Tibial artery (tissue), 4 donors: ENCODE measurements around the gene LCK.

ENCODE experiments used
- DNase-seq, 2 donors: peaks; one replicate each; pipeline ENCODE4 v3.0.0-alpha.2; 2019
- H3K27ac ChIP-seq, 2 donors: fragments of 200-600 bp; sonication (generic) in 1 of 2; 1 replicate in 1 of 2; 2 replicates in 1 of 2; pipeline ENCODE4 v1.5.1; 2018 to 2019; ENCODE audit warnings: mild to moderate bottlenecking in 1 of 2
- H3K27me3 ChIP-seq, 2 donors: fragments of 200-600 bp; sonication (generic) in 1 of 2; one replicate each; pipeline versions ENCODE4 v1.5.1 to v1.6.0; 2016 to 2019
- H3K36me3 ChIP-seq, 3 donors: fragments of 200-600 bp; sonication (generic) in 2 of 3; one replicate each; pipeline ENCODE4 v1.5.1; 2016 to 2019; ENCODE audit warnings: mild to moderate bottlenecking in 2 of 3
- H3K4me1 ChIP-seq, 4 donors: fragments of 200-600 bp; sonication (generic) in 2 of 4; 1 replicate in 3 of 4; 2 replicates in 1 of 4; pipeline ENCODE4 v1.5.1; 2016 to 2019
- H3K4me3 ChIP-seq, 2 donors: fragments of 200-600 bp; sonication (generic) in 1 of 2; 1 replicate in 1 of 2; 2 replicates in 1 of 2; pipeline ENCODE4 v1.5.1; 2018 to 2019; ENCODE audit warnings: mild to moderate bottlenecking in 2 of 2
- H3K9me3 ChIP-seq, 3 donors: fragments of 200-600 bp; sonication (generic) in 1 of 3; one replicate each; pipeline ENCODE4 v1.5.1; 2016 to 2019
- CTCF ChIP-seq, 2 experiments: fragments of 200-600 bp in 1 of 2; fragments of 450-650 bp in 1 of 2; IDR thresholded peaks; one replicate each; pipeline ENCODE4 v1.5.1; 2017 to 2019; ENCODE audit warnings: antibody characterized with exemption in 2 of 2, mild to moderate bottlenecking in 1 of 2, moderate library complexity in 1 of 2
- intact Hi-C: fragments of 100-400 bp; cut with DNase I; formaldehyde crosslinking; loops from one replicate; pipeline ENCODE4 v1.15.0; 2023; ENCODE audit warnings: low total_unique reads

The LCK gene

GRCh38 chr1:32329931-32330466 is 78.9 kb downstream of the LCK start:
- Histone ChIP-seq H3K9me3 (no peaks in the 10 kb centered on the region), H3K27me3 (peaks cover 0 to 3% of the 10 kb centered on the region in 2 donors), H3K4me1 (peaks cover 0 to 7% (median 4%) of the 10 kb centered on the region in 4 donors), H3K36me3 (peaks cover 73 to 80% (median 75%) of the 10 kb centered on the region in 3 donors), H3K4me3 (no peak overlapping the region), H3K27ac (no peak overlapping the region)
- intact Hi-C loops = no loop called here
- DNase-seq = no peak
- no peak for TF ChIP-seq CTCF (IDR thresholded peaks at IDR 0.05)

- peaks cover 0 to 10% of the 10 kb centered on the region in 2 donors for H3K27me3 ChIP-seq
- DNase-seq = no peak
- no peak for TF ChIP-seq CTCF (IDR thresholded peaks at IDR 0.05)
- peaks cover 0 to 13% (median 11%) of the 10 kb centered on the region in 4 donors for H3K4me1 ChIP-seq
- H3K4me3 ChIP-seq = no peak overlapping the region
- H3K36me3 ChIP-seq = peaks cover 67 to 75% (median 69%) of the 10 kb centered on the region in 3 donors
- intact Hi-C loops = no loop called here
- no peaks in the 10 kb centered on the region for H3K9me3 ChIP-seq
- no peak overlapping the region for H3K27ac ChIP-seq
Measured at GRCh38 chr1:32330558-32331151, 79.6 kb downstream of the LCK start.

GRCh38 chr1:32331549-32331948 is 80.5 kb downstream of the LCK start:
- peaks cover 58 to 66% (median 60%) of the 10 kb centered on the region in 3 donors for H3K36me3 ChIP-seq
- no peak for TF ChIP-seq CTCF (IDR thresholded peaks at IDR 0.05)
- H3K4me3 ChIP-seq = no peak overlapping the region
- intact Hi-C loops = no loop called here
- peaks cover 0 to 12% of the 10 kb centered on the region in 2 donors for H3K27me3 ChIP-seq
- H3K9me3 ChIP-seq = no peaks in the 10 kb centered on the region
- peaks cover 0 to 21% (median 19%) of the 10 kb centered on the region in 4 donors for H3K4me1 ChIP-seq
- no peak for DNase-seq
- no peak overlapping the region for H3K27ac ChIP-seq

- Histone ChIP-seq H3K4me3 (no peak overlapping the region), H3K36me3 (peaks cover 48 to 57% (median 51%) of the 10 kb centered on the region in 3 donors), H3K27ac (no peak overlapping the region), H3K9me3 (no peaks in the 10 kb centered on the region), H3K27me3 (peaks cover 0 to 12% of the 10 kb centered on the region in 2 donors), H3K4me1 (peaks cover 0 to 30% (median 21%) of the 10 kb centered on the region in 4 donors)
- intact Hi-C loops = no loop called here
- DNase-seq = no peak
- TF ChIP-seq CTCF (IDR thresholded peaks at IDR 0.05) = no peak
Measured at GRCh38 chr1:32332290-32333079, 81.4 kb downstream of the LCK start.

GRCh38 chr1:32333251-32333963 is 82.3 kb downstream of the LCK start:
- TF ChIP-seq CTCF (IDR thresholded peaks at IDR 0.05) = no peak
- DNase-seq = no peak
- Histone ChIP-seq H3K36me3 (peaks cover 42 to 47% (median 44%) of the 10 kb centered on the region in 3 donors), H3K9me3 (no peaks in the 10 kb centered on the region), H3K27me3 (peaks cover 0 to 12% of the 10 kb centered on the region in 2 donors), H3K4me3 (no peak overlapping the region), H3K4me1 (peaks cover 0 to 37% (median 21%) of the 10 kb centered on the region in 4 donors), H3K27ac (no peak overlapping the region)
- intact Hi-C loops = no loop called here
